Esophagus muscularis mucosa (tissue), 4 donors: ENCODE results near the gene TUB. TPM values are rescaled to one million over a fixed set of nuclear protein-coding genes. Genes with fewer than 3 reads are reported as not detected.

Experiments used
- DNase-seq: peaks from one replicate; pipeline ENCODE4 v3.0.0-alpha.2; 2017; ENCODE audit errors: extremely low spot score
- H3K27ac ChIP-seq, 4 donors: fragments of 200-600 bp; sonication (generic); replicated peaks in 1 of 4; 1 replicate in 3 of 4; 2 replicates in 1 of 4; pipeline ENCODE4 v1.5.1; 2016 to 2019; ENCODE audit warnings: mild to moderate bottlenecking in 1 of 4
- H3K27me3 ChIP-seq, 4 donors: fragments of 200-600 bp; sonication (generic); one replicate each; pipeline versions ENCODE4 v1.5.1 to v1.6.0; 2016 to 2019
- H3K36me3 ChIP-seq, 4 donors: fragments of 200-600 bp; sonication (generic); one replicate each; pipeline ENCODE4 v1.5.1; 2016 to 2019
- H3K4me1 ChIP-seq, 4 donors: fragments of 200-600 bp; sonication (generic); one replicate each; pipeline ENCODE4 v1.5.1; 2016 to 2019
- H3K4me3 ChIP-seq, 4 donors: fragments of 200-600 bp; sonication (generic); 1 replicate in 2 of 4; 2 replicates in 2 of 4; pipeline ENCODE4 v1.5.1; 2016 to 2019; ENCODE audit warnings: mild to moderate bottlenecking in 4 of 4, moderate library complexity in 1 of 4
- H3K9me3 ChIP-seq, 4 donors: fragments of 200-600 bp; sonication (generic); 1 replicate in 3 of 4; 2 replicates in 1 of 4; pipeline ENCODE4 v1.5.1; 2016 to 2019
- CTCF ChIP-seq, 3 experiments: fragments of 200-600 bp in 2 of 3; fragments of 450-650 bp in 1 of 3; sonication (generic) in 2 of 3; IDR thresholded peaks; one replicate each; pipeline ENCODE4 v1.5.1; 2017 to 2019; ENCODE audit warnings: antibody characterized with exemption in 3 of 3, mild to moderate bottlenecking in 2 of 3, moderate library complexity in 1 of 3
- EP300 ChIP-seq: sonication (generic); formaldehyde crosslinking; IDR thresholded peaks from one replicate; pipeline ENCODE4 v1.6.1; 2017; ENCODE audit warnings: antibody characterized with exemption
- POLR2A ChIP-seq: fragments of 450-650 bp; IDR thresholded peaks from one replicate; pipeline ENCODE4 v1.6.1; 2017; ENCODE audit warnings: antibody characterized with exemption, moderate library complexity, mild to moderate bottlenecking, low read depth
- POLR2AphosphoS5 ChIP-seq, 2 donors: sonication (generic); formaldehyde crosslinking; IDR thresholded peaks; one replicate each; pipeline ENCODE4 v1.6.1; 2017; ENCODE audit warnings: antibody characterized with exemption in 2 of 2
- WGBS: methylation state at CpG from one replicate; pipeline ENCODE4 v1.1.5; 2018; 5-methylcytosine and 5-hydroxymethylcytosine counted together
- intact Hi-C: fragments of 100-400 bp; cut with DNase I; formaldehyde crosslinking; loops from one replicate; pipeline ENCODE4 v1.15.1; 2023
- total RNA-seq, 4 donors: library from RNA; depleted of rRNA; stranded (reverse); fragments of >200 nt; gene quantifications; one replicate each; pipeline versions ENCODE4 v1.1.0 to v1.2.1, GENCODE V29; 2016

TUB gene
- total RNA-seq, 4 donors from 2014 or later: 8.3 to 18.3 (median 12.1) TPM

DNA sequence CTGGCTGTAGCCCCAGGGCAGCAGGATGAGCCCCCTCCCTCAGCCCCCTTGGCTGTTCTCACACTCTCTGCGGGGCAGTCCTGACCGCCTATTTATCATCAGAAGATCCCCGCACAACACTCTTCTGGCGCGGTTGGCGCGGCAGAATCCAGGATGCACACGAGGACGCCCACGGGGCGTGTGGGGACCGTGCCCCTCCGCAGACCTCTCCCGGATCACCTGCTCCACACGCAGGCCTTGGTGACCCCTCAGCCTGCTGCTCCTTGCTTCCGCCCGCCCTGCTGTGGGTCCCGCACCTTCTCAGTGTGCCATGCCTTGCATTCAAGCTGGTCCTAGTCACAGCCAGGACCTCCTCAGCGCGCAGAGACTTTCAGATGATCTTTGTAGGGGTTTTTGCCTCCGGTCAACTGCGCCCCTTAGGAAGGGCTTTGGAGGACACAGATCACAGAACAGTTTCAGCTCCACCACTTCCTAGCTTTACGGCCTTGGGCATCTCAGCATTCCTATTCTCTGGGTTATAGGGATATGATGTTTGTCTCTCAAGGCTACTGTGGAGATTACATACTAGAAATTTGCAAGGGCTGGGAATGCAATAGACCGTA lies 841 bp upstream of the TUB start:
- DNase-seq: no peak
- Histone ChIP-seq H3K36me3 (no peaks in the 10 kb centered on the region), H3K4me1 (peaks cover 32 to 40% (median 37%) of the 10 kb centered on the region in 4 donors), H3K4me3 (peak overlapping the region; percentile 59 to 79 (median 65)), H3K27ac (peak overlapping the region in 3 of 4 donors; percentile 62 to 64 (median 62)), H3K27me3 (no peaks in the 10 kb centered on the region), H3K9me3 (no peaks in the 10 kb centered on the region)
- 85% methylated on average over 24 of the region's 24 CpGs for WGBS
- no peak for TF ChIP-seq EP300
- TF ChIP-seq POLR2A: no peak
- no peak for TF ChIP-seq CTCF (IDR thresholded peaks at IDR 0.05)
- intact Hi-C loops: no loop called here

GRCh38 chr11:8081591-8082250 lies 710 bp downstream of the TUB start:
- peak overlapping the region; percentile 23 to 69 (median 46) for H3K27ac ChIP-seq
- no peaks in the 10 kb centered on the region for H3K27me3 ChIP-seq
- H3K9me3 ChIP-seq: no peaks in the 10 kb centered on the region
- TF ChIP-seq CTCF (IDR thresholded peaks at IDR 0.05) (no peak), EP300 (no peak), POLR2AphosphoS5 (IDR thresholded peaks at IDR 0.05) (no peak), POLR2A (no peak)
- no peaks in the 10 kb centered on the region for H3K36me3 ChIP-seq
- peaks cover 48 to 56% (median 52%) of the 10 kb centered on the region in 4 donors for H3K4me1 ChIP-seq
- H3K4me3 ChIP-seq: peak overlapping the region; percentile 59 to 79 (median 65)
- 8% methylated on average over 19 of the region's 24 CpGs for WGBS
- intact Hi-C loops: no loop called here
- DNase-seq: no peak

GRCh38 chr11:8082391-8083087 lies 1.5 kb downstream of the TUB start:
- intact Hi-C loops: no loop called here
- no peak for TF ChIP-seq CTCF (IDR thresholded peaks at IDR 0.05)
- peak in 1 of 2 donors; percentile 21 for TF ChIP-seq POLR2AphosphoS5 (IDR thresholded peaks at IDR 0.05)

GRCh38 chr11:8083088-8083395 lies 2.0 kb downstream of the TUB start:
- WGBS: 96% methylated on average over 8 of the region's 9 CpGs
- Histone ChIP-seq H3K4me3 (no peak overlapping the region), H3K27me3 (no peaks in the 10 kb centered on the region), H3K36me3 (no peaks in the 10 kb centered on the region), H3K9me3 (no peaks in the 10 kb centered on the region), H3K27ac (peak overlapping the region in 2 of 4 donors; percentile 30 to 69), H3K4me1 (peaks cover 55 to 69% (median 63%) of the 10 kb centered on the region in 4 donors)
- TF ChIP-seq CTCF (IDR thresholded peaks at IDR 0.05) (no peak), POLR2AphosphoS5 (IDR thresholded peaks at IDR 0.05) (no peak), EP300 (no peak), POLR2A (no peak)
- no peak for DNase-seq
- intact Hi-C loops: no loop called here

More at GRCh38 chr11:8082391-8083087, 1.5 kb downstream of the TUB start:
- peak overlapping the region in 2 of 4 donors; percentile 30 to 69 for H3K27ac ChIP-seq
- H3K36me3 ChIP-seq: no peaks in the 10 kb centered on the region
- DNase-seq: no peak
- no peaks in the 10 kb centered on the region for H3K9me3 ChIP-seq
- whole genome bisulfite sequencing: 64% methylated on average over 12 of the region's 15 CpGs
- H3K4me3 ChIP-seq: peak overlapping the region in 2 of 4 donors; percentile 64 to 79
- H3K4me1 ChIP-seq: peaks cover 55 to 64% (median 61%) of the 10 kb centered on the region in 4 donors
- H3K27me3 ChIP-seq: no peaks in the 10 kb centered on the region
